AG09319 (cell line): ENCODE results near the gene SVIL.

Experiments used
- DNase-seq: peaks from one replicate; pipeline ENCODE4 v3.0.0-alpha.2; 2010; ENCODE audit warnings: low read depth; ENCODE audit errors: extremely low read depth
- CTCF ChIP-seq: IDR thresholded peaks from 2 replicates; pipeline ENCODE4 v1.5.1; 2011; ENCODE audit warnings: low read depth, mild to moderate bottlenecking, inconsistent platforms, low read length, moderate library complexity

Gene SVIL

GRCh38 chr10:29431711-29432110 lies 203.1 kb downstream of the SVIL start:
- DNase-seq = no peak
- TF ChIP-seq CTCF = no peak

GRCh38 chr10:29430101-29430500 lies 204.7 kb downstream of the SVIL start:
- no peak for DNase-seq

GRCh38 chr10:29428486-29428885 lies 206.3 kb downstream of the SVIL start:
- no peak for DNase-seq
- TF ChIP-seq CTCF = no peak

More at GRCh38 chr10:29430101-29430500, 204.7 kb downstream of the SVIL start:
- no peak for TF ChIP-seq CTCF

- DNase-seq = no peak
- TF ChIP-seq CTCF = no peak
These were observed 207.1 kb downstream of the SVIL start for GRCh38 chr10:29427667-29428066.

GRCh38 chr10:29426420-29426819 lies 208.4 kb downstream of the SVIL start:
- no peak for TF ChIP-seq CTCF
- DNase-seq = no peak

GRCh38 chr10:29424017-29424416 lies 210.8 kb downstream of the SVIL start:
- DNase-seq = no peak
- TF ChIP-seq CTCF = no peak

GRCh38 chr10:29420744-29421143 lies 214.0 kb downstream of the SVIL start:
- no peak for TF ChIP-seq CTCF
- no peak for DNase-seq
